Trophoblast cell (in vitro differentiated cells and primary cell): ENCODE measurements around the gene DLG2.

Source experiments
- DNase-seq, 2 donors: peaks; one replicate each; pipeline ENCODE4 v3.0.0-alpha.2; 2016
- H2AFZ ChIP-seq: 2 replicates; pipeline ENCODE4 v1.6.1; 2013; ENCODE audit warnings: low read length, moderate library complexity, mild to moderate bottlenecking; ENCODE audit not compliant: insufficient read depth, poor library complexity
- H2AK5ac ChIP-seq: 2 replicates; pipeline ENCODE4 v1.6.1; 2013; ENCODE audit warnings: mild to moderate bottlenecking, low read length
- H2BK120ac ChIP-seq: 2 replicates; pipeline ENCODE4 v1.6.1; 2013; ENCODE audit warnings: low read length, mild to moderate bottlenecking, moderate library complexity; ENCODE audit not compliant: insufficient read depth, poor library complexity
- H2BK12ac ChIP-seq: 2 replicates; pipeline ENCODE4 v1.6.1; 2013; ENCODE audit warnings: mild to moderate bottlenecking, low read length, moderate library complexity
- H2BK5ac ChIP-seq: 2 replicates; pipeline ENCODE4 v1.6.1; 2013; ENCODE audit warnings: low read length, low read depth, moderate library complexity, mild to moderate bottlenecking; ENCODE audit not compliant: poor library complexity
- H3K14ac ChIP-seq: 2 replicates; pipeline ENCODE4 v1.6.1; 2013; ENCODE audit warnings: mild to moderate bottlenecking, low read length
- H3K18ac ChIP-seq: 2 replicates; pipeline ENCODE4 v1.6.1; 2013; ENCODE audit warnings: mild to moderate bottlenecking, low read length
- H3K23ac ChIP-seq: 2 replicates; pipeline ENCODE4 v1.6.1; 2013; ENCODE audit warnings: low read length
- H3K27ac ChIP-seq: 2 replicates; pipeline ENCODE4 v1.5.1; 2013; ENCODE audit warnings: low read depth, mild to moderate bottlenecking, inconsistent platforms, low read length, moderate library complexity
- H3K27me3 ChIP-seq: 2 replicates; pipeline ENCODE4 v1.6.1; 2013; ENCODE audit warnings: inconsistent platforms, mild to moderate bottlenecking, low read length, moderate library complexity; ENCODE audit not compliant: insufficient read depth
- H3K36me3 ChIP-seq, 2 experiments: 1 replicate in 1 of 2; 2 replicates in 1 of 2; pipeline ENCODE4 v1.6.1; 2013; ENCODE audit warnings: low read length in 2 of 2, mild to moderate bottlenecking in 2 of 2, moderate library complexity in 1 of 2; ENCODE audit not compliant: insufficient read depth in 2 of 2, control insufficient read depth in 1 of 2
- H3K4ac ChIP-seq: 2 replicates; pipeline ENCODE4 v1.6.1; 2013; ENCODE audit warnings: low read depth, mild to moderate bottlenecking, low read length, moderate library complexity
- H3K4me1 ChIP-seq, 2 experiments: 1 replicate in 1 of 2; 2 replicates in 1 of 2; pipeline ENCODE4 v1.6.1; 2013; ENCODE audit warnings: low read length in 2 of 2, mild to moderate bottlenecking in 2 of 2, moderate library complexity in 1 of 2; ENCODE audit not compliant: insufficient read depth in 2 of 2, control insufficient read depth in 1 of 2
- H3K4me2 ChIP-seq: 2 replicates; pipeline ENCODE4 v1.6.1; 2013; ENCODE audit warnings: inconsistent platforms, mild to moderate bottlenecking, low read length, moderate library complexity
- H3K4me3 ChIP-seq: 2 replicates; pipeline ENCODE4 v1.5.1; 2013; ENCODE audit warnings: mild to moderate bottlenecking, low read depth, low read length, inconsistent platforms
- H3K79me1 ChIP-seq: one replicate; pipeline ENCODE4 v1.6.1; 2013; ENCODE audit warnings: low read length
- H3K79me2 ChIP-seq: 2 replicates; pipeline ENCODE4 v1.6.1; 2013; ENCODE audit warnings: low read length, mild to moderate bottlenecking; ENCODE audit not compliant: control insufficient read depth, insufficient read depth, poor library complexity
- H3K9ac ChIP-seq: 2 replicates; pipeline ENCODE4 v1.6.1; 2013; ENCODE audit warnings: mild to moderate bottlenecking, low read length
- H3K9me3 ChIP-seq: 2 replicates; pipeline ENCODE4 v1.6.1; 2013; ENCODE audit warnings: low read depth, mild to moderate bottlenecking, control low read depth, inconsistent platforms, low read length; ENCODE audit not compliant: insufficient read depth
- H4K12ac ChIP-seq: 2 replicates; pipeline ENCODE4 v1.6.1; 2013; ENCODE audit warnings: low read depth, mild to moderate bottlenecking, low read length, moderate library complexity
- H4K8ac ChIP-seq: 2 replicates; pipeline ENCODE4 v1.6.1; 2013; ENCODE audit warnings: low read depth, mild to moderate bottlenecking, low read length, moderate library complexity
- H4K91ac ChIP-seq: one replicate; pipeline ENCODE4 v1.6.1; 2013; ENCODE audit warnings: low read depth, mild to moderate bottlenecking, low read length, moderate library complexity
- WGBS: extraction: QIAGEN DNeasy Blood & Tissue Kit; methylation state at CpG from one replicate; pipeline ENCODE4 v1.1.7; 2013; ENCODE audit warnings: missing lambda C conversion rate; ENCODE audit not compliant: insufficient read length, insufficient coverage; ENCODE audit errors: extremely low coverage; 5-methylcytosine and 5-hydroxymethylcytosine counted together

Gene DLG2

GRCh38 chr11:85096939-85097338, 530.2 kb downstream of the DLG2 start:
- no peak overlapping the region for H4K91ac ChIP-seq
- no peak overlapping the region for H3K4me2 ChIP-seq
- no peak overlapping the region for H3K18ac ChIP-seq
- H3K4me3 ChIP-seq, result no peak overlapping the region
- no peaks in the 10 kb centered on the region for H3K4me1 ChIP-seq
- H3K79me2 ChIP-seq, result no peaks in the 10 kb centered on the region
- no peak overlapping the region for H3K9ac ChIP-seq
- no peaks in the 10 kb centered on the region for H3K9me3 ChIP-seq
- no peak for DNase-seq
- no peaks in the 10 kb centered on the region for H3K27me3 ChIP-seq
- H2AK5ac ChIP-seq, result no peak overlapping the region
- no peak overlapping the region for H2BK12ac ChIP-seq
- H2BK120ac ChIP-seq, result no peak overlapping the region
- no peak overlapping the region for H3K14ac ChIP-seq
- WGBS, result no CpG with 5 or more reads among the region's 6 CpGs
- H2BK5ac ChIP-seq, result no peak overlapping the region
- no peaks in the 10 kb centered on the region for H3K36me3 ChIP-seq
- no peak overlapping the region for H3K4ac ChIP-seq
- no peak overlapping the region for H4K12ac ChIP-seq
- H3K79me1 ChIP-seq, result no peaks in the 10 kb centered on the region
- no peak overlapping the region for H2AFZ ChIP-seq
- H4K8ac ChIP-seq, result no peak overlapping the region
- no peak overlapping the region for H3K27ac ChIP-seq
- no peak overlapping the region for H3K23ac ChIP-seq

DNA sequence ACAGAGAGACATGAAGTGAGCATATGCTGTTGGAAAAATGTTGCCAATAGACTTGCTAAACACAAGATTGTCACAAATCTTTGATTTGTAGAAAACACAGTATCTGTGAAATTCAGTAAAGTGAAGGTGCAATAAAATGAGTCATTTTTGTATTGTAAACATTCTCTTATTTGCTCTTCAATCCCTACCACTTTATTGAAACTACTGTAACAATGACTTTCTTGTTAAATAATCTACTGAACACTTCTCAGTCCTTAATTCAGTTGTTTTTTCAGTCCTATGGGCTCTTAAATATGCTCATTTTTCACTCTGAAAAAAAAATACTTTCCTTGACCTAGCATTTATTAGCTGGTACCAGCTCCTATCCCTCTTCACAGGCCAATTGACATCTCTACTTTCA, 531.9 kb downstream of the DLG2 start:
- Histone ChIP-seq H4K91ac (no peak overlapping the region), H3K36me3 (no peaks in the 10 kb centered on the region), H3K4me1 (no peaks in the 10 kb centered on the region), H2BK12ac (no peak overlapping the region), H3K4me2 (no peak overlapping the region), H2BK5ac (no peak overlapping the region), H4K12ac (no peak overlapping the region), H3K27me3 (no peaks in the 10 kb centered on the region), H2AFZ (no peak overlapping the region), H4K8ac (no peak overlapping the region), H3K4ac (no peak overlapping the region), H3K18ac (no peak overlapping the region), H3K14ac (no peak overlapping the region), H3K9me3 (no peaks in the 10 kb centered on the region), H3K9ac (no peak overlapping the region), H3K79me2 (no peaks in the 10 kb centered on the region), H3K79me1 (no peaks in the 10 kb centered on the region), H3K27ac (no peak overlapping the region), H2AK5ac (no peak overlapping the region), H3K4me3 (no peak overlapping the region), H2BK120ac (no peak overlapping the region), H3K23ac (no peak overlapping the region)
- DNase-seq, result no peak

DNA sequence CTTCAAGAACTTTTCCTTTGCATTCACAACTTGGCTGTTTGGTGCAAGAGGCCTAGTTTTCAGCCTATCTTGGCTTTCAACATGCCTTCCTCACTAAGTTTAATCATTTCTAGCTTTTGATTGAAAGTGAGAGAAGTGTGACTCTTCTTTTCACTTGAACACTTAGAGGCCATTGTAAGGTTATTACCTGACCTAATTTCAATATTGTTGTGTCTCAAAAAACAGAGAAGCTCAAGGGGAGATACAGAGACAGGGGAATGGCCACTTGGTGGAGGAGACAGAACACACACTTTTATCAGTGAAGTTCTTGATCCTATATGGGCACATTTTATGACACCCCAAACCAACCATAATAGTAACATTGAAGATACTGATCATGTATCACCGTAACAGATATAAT, 532.3 kb downstream of the DLG2 start:
- Histone ChIP-seq H3K27ac (no peak overlapping the region), H3K23ac (no peak overlapping the region), H2AFZ (no peak overlapping the region), H3K9me3 (no peaks in the 10 kb centered on the region), H4K8ac (no peak overlapping the region), H3K4me3 (no peak overlapping the region), H2BK5ac (no peak overlapping the region), H3K9ac (no peak overlapping the region), H3K79me1 (no peaks in the 10 kb centered on the region), H2BK12ac (no peak overlapping the region), H2AK5ac (no peak overlapping the region), H4K91ac (no peak overlapping the region), H3K79me2 (no peaks in the 10 kb centered on the region), H3K4ac (no peak overlapping the region), H3K4me1 (no peaks in the 10 kb centered on the region), H3K27me3 (no peaks in the 10 kb centered on the region), H2BK120ac (no peak overlapping the region), H3K18ac (no peak overlapping the region), H3K36me3 (no peaks in the 10 kb centered on the region), H3K14ac (no peak overlapping the region), H4K12ac (no peak overlapping the region), H3K4me2 (no peak overlapping the region)
- no CpG with 5 or more reads among the region's 1 CpG for WGBS
- no peak for DNase-seq

DNA sequence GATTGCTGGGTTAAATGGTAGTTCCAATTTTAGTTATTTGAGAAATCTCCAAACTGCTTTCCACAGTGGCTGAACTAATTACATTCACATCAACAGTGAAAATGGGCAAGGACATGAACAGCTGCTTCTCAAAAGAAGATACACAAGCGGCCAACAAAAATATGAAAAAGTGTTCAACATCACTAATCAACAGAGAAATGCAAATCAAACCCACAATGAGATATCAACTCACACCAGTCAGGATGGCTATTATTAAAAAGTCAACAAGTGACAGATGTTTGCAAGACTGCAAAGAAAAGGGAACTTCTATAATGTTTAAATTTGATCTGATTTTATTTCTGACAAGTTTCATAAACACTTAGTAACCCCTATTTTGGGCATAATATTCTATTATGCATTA, 537.5 kb downstream of the DLG2 start:
- Histone ChIP-seq H3K36me3 (no peaks in the 10 kb centered on the region), H3K9me3 (no peaks in the 10 kb centered on the region), H3K4ac (no peak overlapping the region), H2AFZ (no peak overlapping the region), H3K4me3 (no peak overlapping the region), H4K8ac (no peak overlapping the region), H4K91ac (no peak overlapping the region), H2AK5ac (no peak overlapping the region), H3K9ac (no peak overlapping the region), H3K18ac (no peak overlapping the region), H3K4me2 (no peak overlapping the region), H2BK12ac (no peak overlapping the region), H2BK120ac (no peak overlapping the region), H2BK5ac (no peak overlapping the region), H3K79me1 (no peaks in the 10 kb centered on the region), H3K23ac (no peak overlapping the region), H4K12ac (no peak overlapping the region), H3K27me3 (no peaks in the 10 kb centered on the region), H3K79me2 (no peaks in the 10 kb centered on the region), H3K27ac (no peak overlapping the region), H3K4me1 (no peaks in the 10 kb centered on the region), H3K14ac (no peak overlapping the region)
- no peak for DNase-seq
- WGBS, result no CpG with 5 or more reads among the region's 1 CpG

- no peak overlapping the region for H2AFZ ChIP-seq
- no peak overlapping the region for H3K27ac ChIP-seq
- no peak overlapping the region for H3K4me2 ChIP-seq
- no CpG with 5 or more reads among the region's 3 CpGs for WGBS
- no peaks in the 10 kb centered on the region for H3K9me3 ChIP-seq
- no peaks in the 10 kb centered on the region for H3K36me3 ChIP-seq
- H2AK5ac ChIP-seq, result no peak overlapping the region
- H3K4ac ChIP-seq, result no peak overlapping the region
- no peaks in the 10 kb centered on the region for H3K79me2 ChIP-seq
- H2BK5ac ChIP-seq, result no peak overlapping the region
- no peak overlapping the region for H4K12ac ChIP-seq
- no peaks in the 10 kb centered on the region for H3K27me3 ChIP-seq
- H2BK120ac ChIP-seq, result no peak overlapping the region
- no peak overlapping the region for H3K4me3 ChIP-seq
- H4K91ac ChIP-seq, result no peak overlapping the region
- H2BK12ac ChIP-seq, result no peak overlapping the region
- H3K4me1 ChIP-seq, result no peaks in the 10 kb centered on the region
- H3K18ac ChIP-seq, result no peak overlapping the region
- no peak for DNase-seq
- no peak overlapping the region for H3K23ac ChIP-seq
- H3K14ac ChIP-seq, result no peak overlapping the region
- no peak overlapping the region for H3K9ac ChIP-seq
- H4K8ac ChIP-seq, result no peak overlapping the region
- H3K79me1 ChIP-seq, result no peaks in the 10 kb centered on the region
These were observed 538.9 kb downstream of the DLG2 start for GRCh38 chr11:85088286-85088685.
